GM12878 (cell line): ENCODE results near the gene GOLGA5. TPM values are rescaled to one million over a fixed set of nuclear protein-coding genes. Genes with fewer than 3 reads are reported as not detected.
"Not testable (repeated sequence)": the region's sequence is repeated elsewhere in the genome, so short reads cannot be mapped to it uniquely, and the experiment has no call there.

Experiments used
- ATAC-seq: fragments of 200-7000 bp; cut with Tn5 transposase; 3 replicates; pipeline ENCODE4 v1.9.1; 2020; ENCODE audit warnings: mild to moderate bottlenecking, moderate library complexity
- BruUV-seq: library from RNA; stranded (reverse); fragments of 400-500 nt; replicated peaks from 2 replicates; lab custom pipeline; 2021; lab: Mats Ljungman, UMichigan
- CTCF ChIA-PET: fragments of 300-600 bp; sonication (Branson Sonifier 250); formaldehyde crosslinking; extraction: SDS; loops from one replicate; lab custom pipeline; 2021; ENCODE audit warnings: inconsistent platforms; lab: Yijun Ruan, JAX
- POLR2A ChIA-PET: fragments of 350-600 bp; formaldehyde crosslinking; extraction: SDS; loops from one replicate; lab custom pipeline; 2021; ENCODE audit warnings: inconsistent platforms; lab: Charles Lee
- RAD21 ChIA-PET: fragments of 300-600 bp; sonication (Branson Sonifier 250); formaldehyde crosslinking; loops from one replicate; lab custom pipeline; 2023; ENCODE audit warnings: antibody characterized with exemption; ENCODE audit not compliant: unreplicated experiment; lab: Charles Lee
- SMC1A ChIA-PET: fragments of 300-600 bp; sonication (Branson Sonifier 250); formaldehyde crosslinking; loops from one replicate; lab custom pipeline; 2023; ENCODE audit not compliant: unreplicated experiment, uncharacterized antibody; lab: Charles Lee
- DNase-seq: peaks from one replicate; pipeline ENCODE4 v3.0.0-alpha.2; 2011; ENCODE audit warnings: low read depth, low spot score
- FAIRE-seq: peaks from 3 replicates; lab custom pipeline; 2011; peaks lifted over from hg19 to GRCh38; lab: Jason Lieb, UNC
- H2AFZ ChIP-seq: 2 replicates; pipeline ENCODE4 v1.6.0; 2011; ENCODE audit warnings: low read depth, low read length, control low read depth; ENCODE audit not compliant: control insufficient read depth
- H3K27ac ChIP-seq: 2 replicates; pipeline ENCODE4 v1.5.1; 2011; ENCODE audit warnings: control low read depth; ENCODE audit not compliant: control insufficient read depth, insufficient read depth
- H3K27me3 ChIP-seq, 2 experiments: replicated peaks in 1 of 2; 2 replicates each; pipeline versions ENCODE4 v1.6.0 to v1.6.1; 2011; ENCODE audit warnings: low read length in 1 of 2; ENCODE audit not compliant: control insufficient read depth in 2 of 2, insufficient read depth in 2 of 2
- H3K36me3 ChIP-seq, 2 experiments: 2 replicates each; pipeline ENCODE4 v1.5.1; 2011; ENCODE audit warnings: low read length in 1 of 2; ENCODE audit not compliant: control insufficient read depth in 2 of 2, insufficient read depth in 2 of 2
- H3K4me1 ChIP-seq: 2 replicates; pipeline ENCODE4 v1.6.1; 2011; ENCODE audit warnings: mild to moderate bottlenecking, low read length, moderate library complexity, mixed read lengths; ENCODE audit not compliant: control insufficient read depth, insufficient read depth
- H3K4me2 ChIP-seq: 2 replicates; pipeline ENCODE4 v1.6.0; 2011; ENCODE audit warnings: control low read depth; ENCODE audit not compliant: control insufficient read depth, insufficient read depth
- H3K4me3 ChIP-seq: fragments of 200-600 bp; sonication (generic); 2 replicates; pipeline ENCODE4 v1.5.1; 2016
- H3K79me2 ChIP-seq: 2 replicates; pipeline ENCODE4 v1.6.0; 2011; ENCODE audit warnings: low read length; ENCODE audit not compliant: control insufficient read depth, insufficient read depth
- H3K9ac ChIP-seq: 2 replicates; pipeline ENCODE4 v1.8.0; 2011; ENCODE audit warnings: low read length, control low read depth, mixed read lengths; ENCODE audit not compliant: control insufficient read depth, insufficient read depth
- H3K9me3 ChIP-seq: replicated peaks from 3 replicates; pipeline ENCODE4 v1.5.1; 2011; ENCODE audit warnings: mild to moderate bottlenecking, low read length; ENCODE audit not compliant: control insufficient read depth, insufficient read depth
- H4K20me1 ChIP-seq: 2 replicates; pipeline ENCODE4 v1.6.0; 2011; ENCODE audit not compliant: control insufficient read depth, insufficient read depth
- WGBS: methylation state at CpG from one replicate; pipeline ENCODE4 v1.1.6; 2016; ENCODE audit warnings: low lambda C conversion rate; ENCODE audit not compliant: insufficient replicate concordance, insufficient coverage; ENCODE audit errors: missing lambda C conversion rate; 5-methylcytosine and 5-hydroxymethylcytosine counted together
- in situ Hi-C: fragments of 300-500 bp; cut with MboI; formaldehyde crosslinking; loops from 9 replicates; pipeline ENCODE4 v1.14.3; 2018; ENCODE audit warnings: mixed read lengths
- intact Hi-C: fragments of 100-400 bp; cut with micrococcal nuclease; formaldehyde crosslinking; loops from one replicate; pipeline ENCODE4 v1.14.2; 2022; ENCODE audit not compliant: unreplicated experiment
- polyA plus RNA-seq, 11 experiments: library from polyadenylated mRNA; depleted of rRNA in 4 of 11; unstranded in 6 of 11; stranded (reverse) in 5 of 11; fragments of >200 nt; fragmentation: Nextera tagmentation in 4 of 11; fragmentation: Illumina TruSeq in 1 of 11; extraction: Ambion mirVana in 4 of 11; extraction: Trizol in 1 of 11; gene quantifications; 1 replicate in 1 of 11; 2 replicates in 10 of 11; pipeline versions ENCODE4 v1.2.1 to v1.2.3, GENCODE V29; 2011 to 2016; ENCODE audit warnings: inconsistent platforms in 2 of 11, missing spikeins in 2 of 11, low read depth in 1 of 11
- total RNA-seq, 4 experiments: library from RNA; depleted of rRNA in 3 of 4; stranded (reverse); fragments of >200 nt in 3 of 4; fragmentation: Illumina TruSeq in 1 of 4; extraction: Trizol in 1 of 4; gene quantifications; 2 replicates each; pipeline versions ENCODE4 v1.2.1 to v1.2.3, GENCODE V29; 2013 to 2021

GOLGA5 gene
- total and polyA plus RNA-seq, 10 of the 15 experiments (the other 5 are each of a cell fraction or from before 2014, with no cell fraction given) = 10.9 to 30.1 (median 19.7) TPM

DNA sequence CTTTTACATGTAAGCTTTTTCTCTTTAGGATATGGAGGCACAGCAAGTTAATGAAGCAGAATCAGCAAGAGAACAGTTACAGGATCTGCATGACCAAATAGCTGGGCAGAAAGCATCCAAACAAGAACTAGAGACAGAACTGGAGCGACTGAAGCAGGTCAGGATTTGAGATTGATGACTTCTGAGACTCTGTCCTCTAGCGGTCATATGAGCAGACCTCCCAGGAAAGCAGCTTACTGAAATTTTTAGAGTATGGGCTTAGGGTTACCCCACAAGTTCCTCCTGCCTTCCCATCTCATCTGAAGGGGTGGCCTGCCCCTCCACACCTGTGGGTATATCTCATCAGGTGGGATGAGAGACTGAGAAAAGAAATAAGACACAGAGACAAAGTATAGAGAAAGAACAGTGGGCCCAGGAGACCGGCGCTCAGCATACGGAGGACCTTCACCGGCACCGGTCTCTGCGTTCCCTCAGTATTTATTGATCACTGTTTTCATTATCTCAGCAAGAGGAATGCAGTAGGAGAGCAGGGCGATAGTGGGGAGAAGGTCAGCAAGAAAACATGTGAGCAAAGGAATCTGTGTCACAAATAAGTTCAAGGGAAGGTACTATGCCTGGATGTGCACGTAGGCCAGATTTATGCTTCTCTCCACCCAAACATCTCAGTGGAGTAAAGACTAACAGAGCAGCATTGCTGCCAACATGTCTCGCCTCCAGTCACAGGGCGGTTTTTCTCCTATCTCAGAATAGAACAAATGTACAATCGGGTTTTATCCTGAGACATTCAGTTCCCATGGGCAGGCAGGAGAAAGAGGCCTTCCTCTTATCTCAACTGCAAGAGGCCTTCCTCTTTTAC, 25.8 kb downstream of the GOLGA5 start:
- H3K9me3 ChIP-seq, CTCF ChIA-PET, BruUV-seq, POLR2A ChIA-PET, H3K4me2 ChIP-seq, H3K4me3 ChIP-seq, H4K20me1 ChIP-seq, H3K4me1 ChIP-seq, ATAC-seq, H3K79me2 ChIP-seq, intact Hi-C loops, H3K9ac ChIP-seq, in situ Hi-C loops, DNase-seq, H2AFZ ChIP-seq, SMC1A ChIA-PET, H3K27ac ChIP-seq, H3K27me3 ChIP-seq, FAIRE-seq, RAD21 ChIA-PET: not testable (repeated sequence)
- H3K36me3 ChIP-seq = peaks cover 0 to 16% of the 10 kb centered on the region in 2 experiments
- 94% methylated on average over 13 of the region's 13 CpGs for WGBS

DNA sequence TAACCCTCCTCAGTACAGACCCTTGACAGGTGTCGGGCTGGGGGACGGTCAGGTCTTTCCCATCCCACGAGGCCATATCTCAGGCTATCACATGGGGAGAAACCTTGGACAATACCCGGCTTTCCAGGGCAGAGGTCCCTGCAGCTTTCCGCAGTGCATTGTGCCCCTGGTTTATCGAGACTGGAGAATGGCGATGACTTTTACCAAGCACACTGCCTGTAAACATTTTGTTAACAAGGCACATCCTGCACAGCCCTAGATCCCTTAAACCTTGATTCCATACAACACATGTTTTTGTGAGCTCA, 26.4 kb downstream of the GOLGA5 start:
- H3K4me2 ChIP-seq, H2AFZ ChIP-seq, ATAC-seq, H4K20me1 ChIP-seq, POLR2A ChIA-PET, intact Hi-C loops, H3K9ac ChIP-seq, H3K79me2 ChIP-seq, H3K4me1 ChIP-seq, H3K27ac ChIP-seq, H3K4me3 ChIP-seq, SMC1A ChIA-PET, RAD21 ChIA-PET, FAIRE-seq, CTCF ChIA-PET, BruUV-seq, H3K9me3 ChIP-seq, in situ Hi-C loops, H3K27me3 ChIP-seq, DNase-seq: not testable (repeated sequence)
- WGBS = 86% methylated on average over 7 of the region's 7 CpGs
- peaks cover under 1 to 11% of the 10 kb centered on the region in 2 experiments for H3K36me3 ChIP-seq
